ENCODE data around the gene ABHD2. TPM values are rescaled to one million over a fixed set of nuclear protein-coding genes. Genes with fewer than 3 reads are reported as not detected.

ABHD2 gene
- total and polyA plus RNA-seq, 4 donors = 11.7 to 200 (median 59.3) TPM

DNA sequence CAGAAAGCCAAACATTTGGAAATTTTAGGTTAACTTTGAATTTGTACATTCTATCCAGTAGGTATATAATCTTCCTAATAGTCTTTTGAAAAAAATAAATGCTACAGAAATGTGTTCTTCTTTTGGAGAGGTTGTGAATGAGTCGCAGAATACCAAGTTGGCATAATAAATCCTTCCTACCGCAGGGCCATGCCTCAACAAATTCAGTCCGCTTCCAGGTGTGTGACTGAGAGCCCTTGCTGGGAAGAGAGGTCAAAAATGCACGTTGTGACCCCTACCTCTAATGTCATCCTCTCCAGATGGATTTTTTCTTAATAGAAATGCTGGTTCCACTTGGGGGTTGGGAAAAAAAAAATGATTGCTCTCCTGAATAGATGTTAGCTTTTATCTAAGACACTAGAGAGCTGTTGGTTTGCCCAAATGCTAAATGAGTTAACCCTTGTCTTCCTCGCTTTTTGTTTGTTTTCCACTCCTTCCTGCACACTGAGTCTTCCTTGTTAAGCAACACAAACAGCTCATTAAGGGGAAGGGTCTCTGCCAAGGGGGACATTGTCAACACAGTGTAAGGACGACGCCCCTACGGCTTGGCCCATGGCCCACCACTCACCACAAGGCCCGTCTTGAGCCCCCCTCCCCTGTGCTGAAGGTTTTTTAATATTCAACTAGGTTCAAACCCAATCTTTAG, 99.2 kb downstream of the ABHD2 start:
- peaks cover 9 to 46% (median 24%) of the 10 kb centered on the region in 4 donors for H3K36me3 ChIP-seq (ENCODE audit: control insufficient read depth in 4 of 4, insufficient read depth in 4 of 4, low read length in 4 of 4)
- TF ChIP-seq, protein P1, sequence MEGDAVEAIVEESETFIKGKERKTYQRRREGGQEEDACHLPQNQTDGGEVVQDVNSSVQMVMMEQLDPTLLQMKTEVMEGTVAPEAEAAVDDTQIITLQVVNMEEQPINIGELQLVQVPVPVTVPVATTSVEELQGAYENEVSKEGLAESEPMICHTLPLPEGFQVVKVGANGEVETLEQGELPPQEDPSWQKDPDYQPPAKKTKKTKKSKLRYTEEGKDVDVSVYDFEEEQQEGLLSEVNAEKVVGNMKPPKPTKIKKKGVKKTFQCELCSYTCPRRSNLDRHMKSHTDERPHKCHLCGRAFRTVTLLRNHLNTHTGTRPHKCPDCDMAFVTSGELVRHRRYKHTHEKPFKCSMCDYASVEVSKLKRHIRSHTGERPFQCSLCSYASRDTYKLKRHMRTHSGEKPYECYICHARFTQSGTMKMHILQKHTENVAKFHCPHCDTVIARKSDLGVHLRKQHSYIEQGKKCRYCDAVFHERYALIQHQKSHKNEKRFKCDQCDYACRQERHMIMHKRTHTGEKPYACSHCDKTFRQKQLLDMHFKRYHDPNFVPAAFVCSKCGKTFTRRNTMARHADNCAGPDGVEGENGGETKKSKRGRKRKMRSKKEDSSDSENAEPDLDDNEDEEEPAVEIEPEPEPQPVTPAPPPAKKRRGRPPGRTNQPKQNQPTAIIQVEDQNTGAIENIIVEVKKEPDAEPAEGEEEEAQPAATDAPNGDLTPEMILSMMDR (IDR thresholded peaks at IDR 0.05; ENCODE audit: control extremely low read depth, extremely low read depth) = no peak
- no peak overlapping the region for H3K4me3 ChIP-seq
- H3K9ac ChIP-seq (ENCODE audit: insufficient read depth in 1 of 2, low read length in 2 of 2) = no peak overlapping the region
- peaks cover 0 to 16% (median 0%) of the 10 kb centered on the region in 5 donors for H3K4me1 ChIP-seq (ENCODE audit: control insufficient read depth in 5 of 5, insufficient read depth in 5 of 5, low read length in 5 of 5)
- no peak overlapping the region for H3K27ac ChIP-seq (ENCODE audit: low read depth in 1 of 2, low read length in 1 of 2)
- no peaks in the 10 kb centered on the region for H3K27me3 ChIP-seq (ENCODE audit: control insufficient read depth in 3 of 3, insufficient read depth in 3 of 3, low read length in 2 of 3)
- WGBS, 2 donors = 74 to 91% methylated on average over 9 of the region's 9 CpGs
- ATAC-seq (ENCODE audit: insufficient read depth, low FRiP score) = no peak
- no peak for DNase-seq
- no peaks in the 10 kb centered on the region for H3K9me3 ChIP-seq (ENCODE audit: control insufficient read depth in 4 of 4, insufficient read depth in 3 of 4, low read length in 3 of 4)

GRCh38 chr15:89187986-89188514, 99.8 kb downstream of the ABHD2 start:
- Histone ChIP-seq H3K9me3 (ENCODE audit: control insufficient read depth in 4 of 4, insufficient read depth in 3 of 4, low read length in 3 of 4) (no peaks in the 10 kb centered on the region), H3K9ac (ENCODE audit: insufficient read depth in 1 of 2, low read length in 2 of 2) (no peak overlapping the region), H3K4me3 (no peak overlapping the region), H3K27ac (ENCODE audit: low read depth in 1 of 2, low read length in 1 of 2) (no peak overlapping the region), H3K27me3 (ENCODE audit: control insufficient read depth in 3 of 3, insufficient read depth in 3 of 3, low read length in 2 of 3) (no peaks in the 10 kb centered on the region), H3K36me3 (ENCODE audit: control insufficient read depth in 4 of 4, insufficient read depth in 4 of 4, low read length in 4 of 4) (peaks cover 8 to 48% (median 28%) of the 10 kb centered on the region in 4 donors), H3K4me1 (ENCODE audit: control insufficient read depth in 5 of 5, insufficient read depth in 5 of 5, low read length in 5 of 5) (peaks cover 0 to 16% (median 0%) of the 10 kb centered on the region in 5 donors)
- 77 to 92% methylated on average over 8 of the region's 8 CpGs for WGBS, 2 donors
- ATAC-seq (ENCODE audit: insufficient read depth, low FRiP score) (no peak), DNase-seq (no peak)
- TF ChIP-seq, protein P1 (IDR thresholded peaks at IDR 0.05; ENCODE audit: control extremely low read depth, extremely low read depth) = no peak

GRCh38 chr15:89192136-89192535, 103.9 kb downstream of the ABHD2 start:
- H3K4me1 ChIP-seq (ENCODE audit: control insufficient read depth in 5 of 5, insufficient read depth in 5 of 5, low read length in 5 of 5) = peaks cover 0 to 19% (median 1%) of the 10 kb centered on the region in 5 donors
- WGBS, 2 donors = 73 to 78% methylated on average over 2 of the region's 2 CpGs

More at GRCh38 chr15:89192136-89192535, 103.9 kb downstream of the ABHD2 start:
- H3K9me3 ChIP-seq (ENCODE audit: control insufficient read depth in 4 of 4, insufficient read depth in 3 of 4, low read length in 3 of 4) = peaks cover 0 to 2% (median 0%) of the 10 kb centered on the region in 4 donors
- no peaks in the 10 kb centered on the region for H3K27me3 ChIP-seq (ENCODE audit: control insufficient read depth in 3 of 3, insufficient read depth in 3 of 3, low read length in 2 of 3)
- H3K36me3 ChIP-seq (ENCODE audit: control insufficient read depth in 4 of 4, insufficient read depth in 4 of 4, low read length in 4 of 4) = peaks cover 12 to 50% (median 41%) of the 10 kb centered on the region in 4 donors
- DNase-seq (no peak), ATAC-seq (ENCODE audit: insufficient read depth, low FRiP score) (no peak)
- TF ChIP-seq, protein P1 (IDR thresholded peaks at IDR 0.05; ENCODE audit: control extremely low read depth, extremely low read depth) = no peak
- H3K9ac ChIP-seq (ENCODE audit: insufficient read depth in 1 of 2, low read length in 2 of 2) = no peak overlapping the region
- H3K4me3 ChIP-seq = no peak overlapping the region
- H3K27ac ChIP-seq (ENCODE audit: low read depth in 1 of 2, low read length in 1 of 2) = no peak overlapping the region

Measured in lung (tissue), 12 donors.